MCF 10A (cell line): ENCODE data around the gene HTR6. TPM values are rescaled to one million over a fixed set of nuclear protein-coding genes. Genes with fewer than 3 reads are reported as not detected.

Experiments used
- BruUV-seq: library from RNA; stranded (reverse); fragments of 400-500 nt; replicated peaks from 2 replicates; lab custom pipeline; 2021; lab: Mats Ljungman, UMichigan
- CTCF ChIA-PET: fragments of 300-600 bp; sonication (Branson Sonifier 250); formaldehyde crosslinking; extraction: SDS; loops from one replicate; lab custom pipeline; 2021; ENCODE audit warnings: antibody characterized with exemption, inconsistent platforms; lab: Yijun Ruan, JAX
- POLR2A ChIA-PET: fragments of 300-600, 350-650 bp; sonication (Branson Sonifier 250); formaldehyde crosslinking; extraction: SDS; loops from one replicate; lab custom pipeline; 2020; ENCODE audit warnings: antibody characterized with exemption, inconsistent platforms; lab: Yijun Ruan, JAX
- DNase-seq: peaks from one replicate; pipeline ENCODE4 v3.0.0-alpha.2; 2018; ENCODE audit not compliant: unreplicated experiment
- H3K27ac Mint-ChIP-seq: one replicate; pipeline ENCODE4 v1.8.0; 2022; ENCODE audit warnings: mild to moderate bottlenecking, low read depth, mixed read lengths; ENCODE audit not compliant: unreplicated experiment
- H3K27me3 Mint-ChIP-seq: one replicate; pipeline ENCODE4 v1.8.0; 2022; ENCODE audit warnings: mixed read lengths; ENCODE audit not compliant: insufficient read depth, unreplicated experiment
- H3K36me3 Mint-ChIP-seq: one replicate; pipeline ENCODE4 v1.8.0; 2022; ENCODE audit warnings: mild to moderate bottlenecking, moderate library complexity, mixed read lengths; ENCODE audit not compliant: insufficient read depth, unreplicated experiment
- H3K4me1 Mint-ChIP-seq: one replicate; pipeline ENCODE4 v1.8.0; 2022; ENCODE audit warnings: mixed read lengths; ENCODE audit not compliant: insufficient read depth, unreplicated experiment
- H3K4me3 Mint-ChIP-seq: one replicate; pipeline ENCODE4 v1.8.0; 2022; ENCODE audit warnings: mild to moderate bottlenecking, moderate library complexity, mixed read lengths; ENCODE audit not compliant: unreplicated experiment
- H3K9me3 Mint-ChIP-seq: one replicate; pipeline ENCODE4 v1.8.0; 2022; ENCODE audit warnings: mixed read lengths; ENCODE audit not compliant: unreplicated experiment
- CTCF ChIP-seq: fragments of 200-600 bp; IDR thresholded peaks from one replicate; pipeline ENCODE4 v1.8.0; 2022; ENCODE audit warnings: antibody characterized with exemption, mild to moderate bottlenecking; ENCODE audit not compliant: unreplicated experiment
- intact Hi-C: fragments of 100-400 bp; cut with micrococcal nuclease; formaldehyde crosslinking; loops from 2 replicates; pipeline ENCODE4 v1.14.1; 2022
- total RNA-seq: library from RNA; stranded (reverse); gene quantifications from 2 replicates; pipeline ENCODE4 v1.2.3, GENCODE V29; 2022

Gene HTR6
- total RNA-seq, 1 experiment from 2014 or later, result not detected

GRCh38 chr1:19708567-19709110, 44.0 kb downstream of the HTR6 start:
- Mint-ChIP-seq H3K27ac (no peak overlapping the region), H3K4me3 (no peak overlapping the region), H3K36me3 (peaks cover 5% of the 10 kb centered on the region), H3K9me3 (no peaks in the 10 kb centered on the region), H3K4me1 (no peaks in the 10 kb centered on the region), H3K27me3 (no peaks in the 10 kb centered on the region)
- CTCF ChIA-PET, result interaction anchor here (1.0 kb wide), 1 partner anchor 53 kb away, joined by 3 read pairs; no protein-coding TSS in a partner anchor
- no peak for TF ChIP-seq CTCF
- no TSS peak for BruUV-seq
- intact Hi-C loops, result no loop called here
- POLR2A ChIA-PET, result no interaction called here
- DNase-seq, result no peak

GRCh38 chr1:19709260-19709793, 44.7 kb downstream of the HTR6 start:
- ChIA-PET POLR2A (interaction anchor here (0.6 kb wide), 1 partner anchor 19 kb away, joined by 3 read pairs; no protein-coding TSS in a partner anchor), CTCF (interaction anchor here (0.7 to 1.0 kb wide), 2 partner anchors 11 to 52 kb away, joined by 3 read pairs; no protein-coding TSS in a partner anchor)
- Mint-ChIP-seq H3K36me3 (peaks cover 5% of the 10 kb centered on the region), H3K9me3 (no peaks in the 10 kb centered on the region), H3K4me3 (no peak overlapping the region), H3K27me3 (no peaks in the 10 kb centered on the region), H3K4me1 (no peaks in the 10 kb centered on the region), H3K27ac (no peak overlapping the region)
- intact Hi-C loops, result no loop called here
- no peak for DNase-seq
- TF ChIP-seq CTCF, result no peak
- BruUV-seq, result no TSS peak

- POLR2A ChIA-PET, result interaction anchor here (0.7 kb wide), 1 partner anchor 174 kb away, joined by 3 read pairs; no protein-coding TSS in a partner anchor
- no TSS peak for BruUV-seq
- Mint-ChIP-seq H3K27ac (no peak overlapping the region), H3K9me3 (no peaks in the 10 kb centered on the region), H3K27me3 (no peaks in the 10 kb centered on the region), H3K4me1 (no peaks in the 10 kb centered on the region), H3K4me3 (no peak overlapping the region), H3K36me3 (peaks cover 5% of the 10 kb centered on the region)
- intact Hi-C loops, result no loop called here
- no peak for DNase-seq
- no peak for TF ChIP-seq CTCF
- CTCF ChIA-PET, result interaction anchor here (0.7 to 1.5 kb wide), 2 partner anchors 42 to 49 kb away, joined by 4 to 8 read pairs; no protein-coding TSS in a partner anchor
Observed at GRCh38 chr1:19710825-19711611, 46.3 kb downstream of the HTR6 start.

GRCh38 chr1:19712928-19713327, 48.3 kb downstream of the HTR6 start:
- Mint-ChIP-seq H3K36me3 (peaks cover 5% of the 10 kb centered on the region), H3K27me3 (no peaks in the 10 kb centered on the region), H3K4me3 (no peak overlapping the region), H3K4me1 (no peaks in the 10 kb centered on the region), H3K9me3 (no peaks in the 10 kb centered on the region), H3K27ac (no peak overlapping the region)
- CTCF ChIA-PET, result interaction anchor here (3.3 kb wide), 1 partner anchor 9 kb away, joined by 13 read pairs; no protein-coding TSS in a partner anchor
- TF ChIP-seq CTCF, result no peak
- POLR2A ChIA-PET, result no interaction called here
- no peak for DNase-seq
- BruUV-seq, result no TSS peak
- intact Hi-C loops, result no loop called here
